ENCODE data around the gene AACS.

DNA sequence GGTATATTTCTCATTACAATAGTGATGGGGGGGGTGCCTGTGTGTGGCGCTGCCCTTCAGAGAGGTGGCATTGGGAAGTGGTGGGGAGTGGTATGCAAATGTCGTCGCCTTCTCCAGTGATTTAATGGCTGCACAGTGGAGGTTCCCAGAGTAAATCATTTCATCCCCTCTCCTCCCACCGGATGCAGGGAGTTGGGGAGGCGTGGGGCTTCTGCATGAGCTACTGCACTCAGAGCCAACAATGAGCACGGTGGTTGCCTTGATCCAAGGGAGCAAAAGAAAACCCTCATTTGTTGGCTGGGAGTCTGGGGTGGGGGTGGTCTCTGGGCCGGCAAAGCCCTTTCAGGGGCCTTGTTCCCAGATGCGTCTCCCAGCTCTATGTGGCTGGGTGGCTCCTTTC is 124.3 kb downstream of the AACS start:
- TF ChIP-seq, protein P1, sequence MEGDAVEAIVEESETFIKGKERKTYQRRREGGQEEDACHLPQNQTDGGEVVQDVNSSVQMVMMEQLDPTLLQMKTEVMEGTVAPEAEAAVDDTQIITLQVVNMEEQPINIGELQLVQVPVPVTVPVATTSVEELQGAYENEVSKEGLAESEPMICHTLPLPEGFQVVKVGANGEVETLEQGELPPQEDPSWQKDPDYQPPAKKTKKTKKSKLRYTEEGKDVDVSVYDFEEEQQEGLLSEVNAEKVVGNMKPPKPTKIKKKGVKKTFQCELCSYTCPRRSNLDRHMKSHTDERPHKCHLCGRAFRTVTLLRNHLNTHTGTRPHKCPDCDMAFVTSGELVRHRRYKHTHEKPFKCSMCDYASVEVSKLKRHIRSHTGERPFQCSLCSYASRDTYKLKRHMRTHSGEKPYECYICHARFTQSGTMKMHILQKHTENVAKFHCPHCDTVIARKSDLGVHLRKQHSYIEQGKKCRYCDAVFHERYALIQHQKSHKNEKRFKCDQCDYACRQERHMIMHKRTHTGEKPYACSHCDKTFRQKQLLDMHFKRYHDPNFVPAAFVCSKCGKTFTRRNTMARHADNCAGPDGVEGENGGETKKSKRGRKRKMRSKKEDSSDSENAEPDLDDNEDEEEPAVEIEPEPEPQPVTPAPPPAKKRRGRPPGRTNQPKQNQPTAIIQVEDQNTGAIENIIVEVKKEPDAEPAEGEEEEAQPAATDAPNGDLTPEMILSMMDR (IDR thresholded peaks at IDR 0.05): no peak
- TF ChIP-seq, protein P2, sequence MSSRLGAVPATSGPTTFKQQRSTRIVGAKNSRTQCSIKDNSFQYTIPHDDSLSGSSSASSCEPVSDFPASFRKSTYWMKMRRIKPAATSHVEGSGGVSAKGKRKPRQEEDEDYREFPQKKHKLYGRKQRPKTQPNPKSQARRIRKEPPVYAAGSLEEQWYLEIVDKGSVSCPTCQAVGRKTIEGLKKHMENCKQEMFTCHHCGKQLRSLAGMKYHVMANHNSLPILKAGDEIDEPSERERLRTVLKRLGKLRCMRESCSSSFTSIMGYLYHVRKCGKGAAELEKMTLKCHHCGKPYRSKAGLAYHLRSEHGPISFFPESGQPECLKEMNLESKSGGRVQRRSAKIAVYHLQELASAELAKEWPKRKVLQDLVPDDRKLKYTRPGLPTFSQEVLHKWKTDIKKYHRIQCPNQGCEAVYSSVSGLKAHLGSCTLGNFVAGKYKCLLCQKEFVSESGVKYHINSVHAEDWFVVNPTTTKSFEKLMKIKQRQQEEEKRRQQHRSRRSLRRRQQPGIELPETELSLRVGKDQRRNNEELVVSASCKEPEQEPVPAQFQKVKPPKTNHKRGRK (CRISPR knock-in tag; IDR thresholded peaks at IDR 0.05; ENCODE audit: borderline replicate concordance): no peak
- TF ChIP-seq, protein P3, sequence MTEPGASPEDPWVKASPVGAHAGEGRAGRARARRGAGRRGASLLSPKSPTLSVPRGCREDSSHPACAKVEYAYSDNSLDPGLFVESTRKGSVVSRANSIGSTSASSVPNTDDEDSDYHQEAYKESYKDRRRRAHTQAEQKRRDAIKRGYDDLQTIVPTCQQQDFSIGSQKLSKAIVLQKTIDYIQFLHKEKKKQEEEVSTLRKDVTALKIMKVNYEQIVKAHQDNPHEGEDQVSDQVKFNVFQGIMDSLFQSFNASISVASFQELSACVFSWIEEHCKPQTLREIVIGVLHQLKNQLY (CRISPR knock-in tag; IDR thresholded peaks at IDR 0.05): no peak
- TF ChIP-seq ESRRA (CRISPR knock-in tag; IDR thresholded peaks at IDR 0.05; ENCODE audit: borderline replicate concordance) (no peak), IRF2 (CRISPR knock-in tag; IDR thresholded peaks at IDR 0.05; ENCODE audit: borderline replicate concordance, low read depth) (no peak), ZNF317 (CRISPR knock-in tag; IDR thresholded peaks at IDR 0.05; ENCODE audit: borderline replicate concordance, low read depth) (no peak), ZNF396 (CRISPR knock-in tag; IDR thresholded peaks at IDR 0.05; ENCODE audit: borderline replicate concordance) (no peak), EMX1 (CRISPR knock-in tag; IDR thresholded peaks at IDR 0.05) (no peak)
- TF ChIP-seq, protein P4, sequence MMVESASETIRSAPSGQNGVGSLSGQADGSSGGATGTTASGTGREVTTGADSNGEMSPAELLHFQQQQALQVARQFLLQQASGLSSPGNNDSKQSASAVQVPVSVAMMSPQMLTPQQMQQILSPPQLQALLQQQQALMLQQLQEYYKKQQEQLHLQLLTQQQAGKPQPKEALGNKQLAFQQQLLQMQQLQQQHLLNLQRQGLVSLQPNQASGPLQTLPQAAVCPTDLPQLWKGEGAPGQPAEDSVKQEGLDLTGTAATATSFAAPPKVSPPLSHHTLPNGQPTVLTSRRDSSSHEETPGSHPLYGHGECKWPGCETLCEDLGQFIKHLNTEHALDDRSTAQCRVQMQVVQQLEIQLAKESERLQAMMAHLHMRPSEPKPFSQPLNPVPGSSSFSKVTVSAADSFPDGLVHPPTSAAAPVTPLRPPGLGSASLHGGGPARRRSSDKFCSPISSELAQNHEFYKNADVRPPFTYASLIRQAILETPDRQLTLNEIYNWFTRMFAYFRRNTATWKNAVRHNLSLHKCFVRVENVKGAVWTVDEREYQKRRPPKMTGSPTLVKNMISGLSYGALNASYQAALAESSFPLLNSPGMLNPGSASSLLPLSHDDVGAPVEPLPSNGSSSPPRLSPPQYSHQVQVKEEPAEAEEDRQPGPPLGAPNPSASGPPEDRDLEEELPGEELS (CRISPR knock-in tag; IDR thresholded peaks at IDR 0.05): no peak
- TF ChIP-seq, protein P5, sequence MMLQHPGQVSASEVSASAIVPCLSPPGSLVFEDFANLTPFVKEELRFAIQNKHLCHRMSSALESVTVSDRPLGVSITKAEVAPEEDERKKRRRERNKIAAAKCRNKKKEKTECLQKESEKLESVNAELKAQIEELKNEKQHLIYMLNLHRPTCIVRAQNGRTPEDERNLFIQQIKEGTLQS (CRISPR knock-in tag; conservative IDR thresholded peaks at IDR 0.05): no peak
- TF ChIP-seq, protein P6, sequence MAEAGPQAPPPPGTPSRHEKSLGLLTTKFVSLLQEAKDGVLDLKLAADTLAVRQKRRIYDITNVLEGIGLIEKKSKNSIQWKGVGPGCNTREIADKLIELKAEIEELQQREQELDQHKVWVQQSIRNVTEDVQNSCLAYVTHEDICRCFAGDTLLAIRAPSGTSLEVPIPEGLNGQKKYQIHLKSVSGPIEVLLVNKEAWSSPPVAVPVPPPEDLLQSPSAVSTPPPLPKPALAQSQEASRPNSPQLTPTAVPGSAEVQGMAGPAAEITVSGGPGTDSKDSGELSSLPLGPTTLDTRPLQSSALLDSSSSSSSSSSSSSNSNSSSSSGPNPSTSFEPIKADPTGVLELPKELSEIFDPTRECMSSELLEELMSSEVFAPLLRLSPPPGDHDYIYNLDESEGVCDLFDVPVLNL (CRISPR knock-in tag; IDR thresholded peaks at IDR 0.05; ENCODE audit: borderline replicate concordance, low read depth): no peak

Measured in WTC11 (cell line).